ENCODE measurements around the gene TMIGD1.

DNA sequence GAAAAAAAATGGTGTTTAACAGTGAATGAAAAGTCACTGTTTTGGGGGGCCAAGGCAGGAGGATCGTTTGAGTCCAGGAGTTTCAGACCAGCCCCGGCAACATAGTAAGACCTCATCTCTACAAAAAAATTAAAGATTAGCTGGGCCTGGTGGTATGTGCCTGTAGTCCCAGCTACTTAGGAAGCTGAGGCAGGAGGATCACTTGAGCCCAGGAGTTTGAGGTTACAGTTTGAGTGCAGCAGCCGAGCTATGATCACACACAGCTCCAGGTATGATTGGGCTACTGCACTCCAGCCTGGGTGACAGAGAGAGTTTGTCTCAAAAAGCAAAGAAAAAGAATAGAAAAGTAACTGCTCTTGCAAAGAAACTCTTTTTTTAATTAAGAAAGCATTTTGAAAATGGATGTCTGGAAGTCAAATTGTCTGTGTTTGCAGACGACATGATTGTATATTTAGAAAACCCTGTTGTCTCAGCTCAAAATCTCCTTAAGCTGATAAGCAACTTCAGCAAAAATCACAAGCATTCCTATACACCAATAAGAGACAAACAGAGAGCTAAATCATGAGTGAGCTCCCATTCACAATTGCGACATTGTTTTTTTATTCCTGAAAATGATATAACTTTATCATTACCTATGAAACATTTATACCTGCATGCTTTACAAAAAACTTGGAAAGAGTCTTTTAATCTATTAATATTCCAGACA, 24.4 kb upstream of the TMIGD1 start:
- TF ChIP-seq, protein P1, sequence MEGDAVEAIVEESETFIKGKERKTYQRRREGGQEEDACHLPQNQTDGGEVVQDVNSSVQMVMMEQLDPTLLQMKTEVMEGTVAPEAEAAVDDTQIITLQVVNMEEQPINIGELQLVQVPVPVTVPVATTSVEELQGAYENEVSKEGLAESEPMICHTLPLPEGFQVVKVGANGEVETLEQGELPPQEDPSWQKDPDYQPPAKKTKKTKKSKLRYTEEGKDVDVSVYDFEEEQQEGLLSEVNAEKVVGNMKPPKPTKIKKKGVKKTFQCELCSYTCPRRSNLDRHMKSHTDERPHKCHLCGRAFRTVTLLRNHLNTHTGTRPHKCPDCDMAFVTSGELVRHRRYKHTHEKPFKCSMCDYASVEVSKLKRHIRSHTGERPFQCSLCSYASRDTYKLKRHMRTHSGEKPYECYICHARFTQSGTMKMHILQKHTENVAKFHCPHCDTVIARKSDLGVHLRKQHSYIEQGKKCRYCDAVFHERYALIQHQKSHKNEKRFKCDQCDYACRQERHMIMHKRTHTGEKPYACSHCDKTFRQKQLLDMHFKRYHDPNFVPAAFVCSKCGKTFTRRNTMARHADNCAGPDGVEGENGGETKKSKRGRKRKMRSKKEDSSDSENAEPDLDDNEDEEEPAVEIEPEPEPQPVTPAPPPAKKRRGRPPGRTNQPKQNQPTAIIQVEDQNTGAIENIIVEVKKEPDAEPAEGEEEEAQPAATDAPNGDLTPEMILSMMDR (IDR thresholded peaks at IDR 0.05): no peak
- no peak for TF ChIP-seq POLR2A (IDR thresholded peaks at IDR 0.05)
